ENCODE data around the gene CACNA1G. TPM values are rescaled to one million over a fixed set of nuclear protein-coding genes. Genes with fewer than 3 reads are reported as not detected.

The CACNA1G gene
- total RNA-seq, 1 experiment from 2014 or later: 0.04 TPM

GRCh38 chr17:50661795-50662391 lies 101.4 kb downstream of the CACNA1G start:
- H3K9me3 ChIP-seq (ENCODE audit: low read length): no peaks in the 10 kb centered on the region
- no peaks in the 10 kb centered on the region; the same call in 1 of the 2 replicates for H3K36me3 ChIP-seq (ENCODE audit: low read depth, low read length)
- peaks cover 37% of the 10 kb centered on the region for H3K4me1 ChIP-seq (ENCODE audit: insufficient read depth, low read length)
- no peak for TF ChIP-seq EZH2 (IDR thresholded peaks at IDR 0.05; ENCODE audit: low read length, unreplicated experiment)
- TF ChIP-seq, protein P1, sequence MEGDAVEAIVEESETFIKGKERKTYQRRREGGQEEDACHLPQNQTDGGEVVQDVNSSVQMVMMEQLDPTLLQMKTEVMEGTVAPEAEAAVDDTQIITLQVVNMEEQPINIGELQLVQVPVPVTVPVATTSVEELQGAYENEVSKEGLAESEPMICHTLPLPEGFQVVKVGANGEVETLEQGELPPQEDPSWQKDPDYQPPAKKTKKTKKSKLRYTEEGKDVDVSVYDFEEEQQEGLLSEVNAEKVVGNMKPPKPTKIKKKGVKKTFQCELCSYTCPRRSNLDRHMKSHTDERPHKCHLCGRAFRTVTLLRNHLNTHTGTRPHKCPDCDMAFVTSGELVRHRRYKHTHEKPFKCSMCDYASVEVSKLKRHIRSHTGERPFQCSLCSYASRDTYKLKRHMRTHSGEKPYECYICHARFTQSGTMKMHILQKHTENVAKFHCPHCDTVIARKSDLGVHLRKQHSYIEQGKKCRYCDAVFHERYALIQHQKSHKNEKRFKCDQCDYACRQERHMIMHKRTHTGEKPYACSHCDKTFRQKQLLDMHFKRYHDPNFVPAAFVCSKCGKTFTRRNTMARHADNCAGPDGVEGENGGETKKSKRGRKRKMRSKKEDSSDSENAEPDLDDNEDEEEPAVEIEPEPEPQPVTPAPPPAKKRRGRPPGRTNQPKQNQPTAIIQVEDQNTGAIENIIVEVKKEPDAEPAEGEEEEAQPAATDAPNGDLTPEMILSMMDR (conservative IDR thresholded peaks at IDR 0.05; ENCODE audit: low read depth, low read length): no peak
- no peak for TF ChIP-seq EZH2phosphoT487 (IDR thresholded peaks at IDR 0.05; ENCODE audit: borderline replicate concordance, low read length)
- intact Hi-C loops (cut with micrococcal nuclease): loop anchor here (1.0 kb wide), 2 partner anchors 24 to 31 kb away; no protein-coding TSS in a partner anchor
- no peaks in the 10 kb centered on the region for H3K79me2 ChIP-seq (ENCODE audit: low read length)
- peak overlapping the region; percentile 15 for H2AFZ ChIP-seq (ENCODE audit: low read length)
- H3F3A ChIP-seq (ENCODE audit: low read length, unreplicated experiment): no peaks in the 10 kb centered on the region
- ChIA-PET POLR2A (ENCODE audit: unreplicated experiment) (interaction anchor here (0.6 to 1.6 kb wide), 5 partner anchors 12 to 31 kb away, joined by 4 to 12 read pairs (median 5); no protein-coding TSS in a partner anchor), CTCF (interaction anchor here (0.6 to 2.4 kb wide), 6 partner anchors 23 to 33 kb away, joined by 3 to 13 read pairs (median 4); no protein-coding TSS in a partner anchor)
- peak overlapping the region; percentile 58 for H3K9ac ChIP-seq (ENCODE audit: low read length)
- H3K9me2 ChIP-seq (replicated peaks; ENCODE audit: low read length): no peaks in the 10 kb centered on the region
- peak; percentile 76 for ATAC-seq
- peak; percentile 100 for DNase-seq
- H3K27me3 ChIP-seq (ENCODE audit: low read length): no peaks in the 10 kb centered on the region
- peak overlapping the region; percentile 26; the same call in 1 of the 2 replicates for H3K4me3 ChIP-seq (ENCODE audit: low read length)
- peak overlapping the region; percentile 73 for H3K4me2 ChIP-seq (ENCODE audit: low read length)
- H3K27ac ChIP-seq (ENCODE audit: low read length): peak overlapping the region; percentile 89
- BruUV-seq (replicated peaks): no TSS peak
- no peaks in the 10 kb centered on the region for H4K20me1 ChIP-seq (ENCODE audit: low read length)

DNA sequence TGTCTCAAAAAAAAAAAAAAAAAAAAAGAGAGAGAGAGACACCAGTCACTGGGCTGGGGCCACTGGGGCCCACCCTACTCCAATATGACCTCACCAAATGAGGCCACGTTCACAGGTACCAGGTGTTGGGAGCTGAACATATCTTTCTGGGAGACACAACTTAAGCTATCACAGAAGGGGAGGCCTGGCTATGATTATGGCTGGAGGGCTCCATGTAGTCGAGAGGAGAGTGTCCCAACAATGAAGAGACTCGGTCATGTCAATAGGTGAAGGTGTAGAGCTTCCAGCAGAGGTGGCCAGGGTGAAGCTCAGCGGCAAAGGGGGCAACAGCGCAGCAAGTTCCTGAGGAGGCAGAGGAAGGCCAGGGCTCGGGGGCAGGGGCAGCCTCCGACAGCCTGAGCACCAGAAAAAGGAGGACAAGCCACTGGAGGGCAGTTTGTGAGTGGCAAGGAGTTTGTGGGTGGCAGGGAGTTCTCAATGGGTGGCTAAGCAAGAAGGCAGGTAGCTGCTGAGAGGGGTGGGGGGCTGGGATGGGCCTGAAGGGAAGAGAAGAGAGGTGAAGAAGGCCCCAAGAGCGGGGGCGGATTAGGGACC lies 102.2 kb downstream of the CACNA1G start:
- peaks cover 41% of the 10 kb centered on the region for H3K4me1 ChIP-seq (ENCODE audit: insufficient read depth, low read length)
- no peak for TF ChIP-seq EZH2 (IDR thresholded peaks at IDR 0.05; ENCODE audit: low read length, unreplicated experiment)
- TF ChIP-seq EZH2phosphoT487 (IDR thresholded peaks at IDR 0.05; ENCODE audit: borderline replicate concordance, low read length): no peak
- TF ChIP-seq, protein P1 (conservative IDR thresholded peaks at IDR 0.05; ENCODE audit: low read depth, low read length): no peak
- peak overlapping the region; percentile 73 for H3K4me2 ChIP-seq (ENCODE audit: low read length)
- no peaks in the 10 kb centered on the region for H3K79me2 ChIP-seq (ENCODE audit: low read length)
- DNase-seq: no peak
- no TSS peak for BruUV-seq (replicated peaks)
- H3F3A ChIP-seq (ENCODE audit: low read length, unreplicated experiment): no peaks in the 10 kb centered on the region
- no peaks in the 10 kb centered on the region for H4K20me1 ChIP-seq (ENCODE audit: low read length)
- ATAC-seq: no peak
- H3K27me3 ChIP-seq (ENCODE audit: low read length): no peaks in the 10 kb centered on the region
- H3K4me3 ChIP-seq (ENCODE audit: low read length): no peak overlapping the region
- H3K9me2 ChIP-seq (replicated peaks; ENCODE audit: low read length): no peaks in the 10 kb centered on the region
- H3K9me3 ChIP-seq (ENCODE audit: low read length): no peaks in the 10 kb centered on the region
- no peaks in the 10 kb centered on the region; the same call in 1 of the 2 replicates for H3K36me3 ChIP-seq (ENCODE audit: low read depth, low read length)
- intact Hi-C loops (cut with micrococcal nuclease): no loop called here
- ChIA-PET POLR2A (ENCODE audit: unreplicated experiment) (interaction anchor here (0.6 to 1.4 kb wide), 4 partner anchors 14 to 441 kb away, joined by 4 to 12 read pairs (median 4); no protein-coding TSS in a partner anchor), CTCF (interaction anchor here (1.3 kb wide), 1 partner anchor 32 kb away, joined by 5 read pairs; no protein-coding TSS in a partner anchor)
- H3K27ac ChIP-seq (ENCODE audit: low read length): peak overlapping the region; percentile 89
- H2AFZ ChIP-seq (ENCODE audit: low read length): no peak overlapping the region
- H3K9ac ChIP-seq (ENCODE audit: low read length): peak overlapping the region; percentile 32; the same call in 1 of the 2 replicates

All from PC-3 (cell line).